B cell (primary cell): ENCODE data around the gene CA11. TPM values are rescaled to one million over a fixed set of nuclear protein-coding genes. Genes with fewer than 3 reads are reported as not detected.

Experiments
- ATAC-seq: fragments of 200-7000 bp; cut with Tn5 transposase; one replicate; pipeline ENCODE4 v1.10.0; 2021; ENCODE audit warnings: low read depth, mild to moderate bottlenecking, moderate number of reproducible peaks, moderate library complexity
- CTCF ChIA-PET: fragments of 350-600 bp; sonication (Branson Sonifier 250); formaldehyde crosslinking; loops from one replicate; lab custom pipeline; 2021; ENCODE audit warnings: antibody characterized with exemption, inconsistent platforms; lab: Charles Lee
- POLR2A ChIA-PET: fragments of 350-600 bp; sonication (Branson Sonifier 250); formaldehyde crosslinking; loops from one replicate; lab custom pipeline; 2021; ENCODE audit warnings: antibody characterized with exemption; lab: Charles Lee
- DNase-seq: peaks from one replicate; pipeline ENCODE4 v3.0.0; 2013
- H2AFZ ChIP-seq: 2 replicates; pipeline ENCODE4 v1.6.1; 2012; ENCODE audit warnings: mild to moderate bottlenecking, low read depth, low read length; ENCODE audit not compliant: insufficient read depth, poor library complexity, severe bottlenecking
- H3K27ac ChIP-seq, 2 donors: 1 replicate in 1 of 2; 2 replicates in 1 of 2; pipeline ENCODE4 v1.5.1; 2012 to 2013; ENCODE audit warnings: low read length in 2 of 2, mild to moderate bottlenecking in 2 of 2, moderate library complexity in 1 of 2
- H3K27me3 ChIP-seq, 4 experiments: fragments of 200-600 bp in 1 of 4; sonication (generic) in 1 of 4; replicated peaks in 1 of 4; 1 replicate in 2 of 4; 2 replicates in 2 of 4; pipeline versions ENCODE4 v1.6.1 to v1.7.0; 2013 to 2016; ENCODE audit warnings: low read length in 3 of 4, mild to moderate bottlenecking in 2 of 4, mixed read lengths in 1 of 4, moderate library complexity in 1 of 4; ENCODE audit not compliant: insufficient read depth in 4 of 4, control insufficient read depth in 3 of 4; ENCODE audit errors: control extremely low read depth in 1 of 4
- H3K36me3 ChIP-seq, 2 experiments: replicated peaks in 1 of 2; 1 replicate in 1 of 2; 2 replicates in 1 of 2; pipeline versions ENCODE4 v1.6.1 to v1.7.1; 2013; ENCODE audit warnings: low read length in 1 of 2; ENCODE audit not compliant: insufficient read depth in 2 of 2, control insufficient read depth in 1 of 2; ENCODE audit errors: control extremely low read depth in 1 of 2, extremely low read depth in 1 of 2
- H3K4me1 ChIP-seq, 2 donors: fragments of 200-600 bp in 1 of 2; sonication (generic) in 1 of 2; 1 replicate in 1 of 2; 2 replicates in 1 of 2; pipeline versions ENCODE4 v1.5.1 to v1.6.1; 2013 to 2017; ENCODE audit warnings: low read length in 2 of 2; ENCODE audit not compliant: control insufficient read depth in 2 of 2, insufficient read depth in 2 of 2
- H3K4me2 ChIP-seq: replicated peaks from 2 replicates; pipeline ENCODE3; 2012; ENCODE audit warnings: mild to moderate bottlenecking, low read depth, low read length; ENCODE audit not compliant: poor library complexity, severe bottlenecking
- H3K4me3 ChIP-seq, 5 experiments: fragments of 200-600 bp in 1 of 5; sonication (generic) in 1 of 5; 1 replicate in 3 of 5; 2 replicates in 2 of 5; pipeline versions ENCODE4 v1.5.1 to v1.7.0; 2011 to 2016; ENCODE audit warnings: low read length in 4 of 5, mild to moderate bottlenecking in 4 of 5, low read depth in 2 of 5, control low read depth in 1 of 5, moderate library complexity in 1 of 5; ENCODE audit not compliant: insufficient read depth in 1 of 5; ENCODE audit errors: control extremely low read depth in 1 of 5, extremely low read depth in 1 of 5
- H3K79me2 ChIP-seq: fragments of 200-600 bp; sonication (generic); one replicate; pipeline ENCODE4 v1.6.0; 2016; ENCODE audit warnings: low read length; ENCODE audit not compliant: control insufficient read depth, insufficient read depth
- H3K9ac ChIP-seq: fragments of 200-600 bp; sonication (generic); 2 replicates; pipeline ENCODE4 v1.6.1; 2017; ENCODE audit warnings: mild to moderate bottlenecking, low read length, moderate library complexity
- H3K9me3 ChIP-seq, 3 donors: one replicate each; pipeline versions ENCODE4 v1.6.1 to v1.7.1; 2013; ENCODE audit warnings: low read length in 2 of 3; ENCODE audit not compliant: control insufficient read depth in 2 of 3, insufficient read depth in 1 of 3; ENCODE audit errors: control extremely low read depth in 1 of 3
- H4K20me1 ChIP-seq: 2 replicates; pipeline ENCODE4 v1.6.0; 2012; ENCODE audit warnings: mild to moderate bottlenecking, low read length; ENCODE audit not compliant: insufficient read depth, control insufficient read depth, poor library complexity, severe bottlenecking
- H3K27ac Mint-ChIP-seq: one replicate; pipeline ENCODE4 v1.8.0; 2021; ENCODE audit warnings: mixed read lengths
- H3K27me3 Mint-ChIP-seq: one replicate; pipeline ENCODE4 v1.8.0; 2021; ENCODE audit warnings: mixed read lengths
- H3K4me1 Mint-ChIP-seq: one replicate; pipeline ENCODE4 v1.8.0; 2021; ENCODE audit warnings: mixed read lengths
- H3K4me3 Mint-ChIP-seq: one replicate; pipeline ENCODE4 v1.8.0; 2021; ENCODE audit warnings: mixed read lengths
- H3K9me3 Mint-ChIP-seq: one replicate; pipeline ENCODE4 v1.8.0; 2022; ENCODE audit warnings: mixed read lengths; ENCODE audit not compliant: insufficient read depth
- CTCF ChIP-seq: fragments of 200-600 bp; IDR thresholded peaks from one replicate; pipeline ENCODE4 v1.8.0; 2022; ENCODE audit warnings: antibody characterized with exemption, mild to moderate bottlenecking
- EZH2 ChIP-seq: IDR thresholded peaks from 2 replicates; pipeline ENCODE4 v1.6.1; 2012; ENCODE audit warnings: borderline replicate concordance, low read depth, mild to moderate bottlenecking, moderate library complexity, low read length; ENCODE audit not compliant: insufficient read depth, poor library complexity, severe bottlenecking
- WGBS: methylation state at CpG from one replicate; pipeline ENCODE4 v1.1.5; 2013; ENCODE audit warnings: missing lambda C conversion rate; ENCODE audit not compliant: insufficient coverage; 5-methylcytosine and 5-hydroxymethylcytosine counted together
- intact Hi-C: fragments of 100-400 bp; cut with micrococcal nuclease; formaldehyde crosslinking; loops from one replicate; pipeline ENCODE4 v1.10.0; 2022
- polyA plus RNA-seq: library from polyadenylated mRNA; depleted of rRNA; stranded (reverse); fragments of >200 nt; gene quantifications from 2 replicates; pipeline ENCODE4 v1.2.3, GENCODE V29; 2012
- total RNA-seq, 2 donors: library from RNA; stranded (reverse); fragments of 120-200 nt in 1 of 2; gene quantifications; 1 replicate in 1 of 2; 2 replicates in 1 of 2; pipeline versions ENCODE4 v1.2.3 to v1.2.4, GENCODE V29; 2013 to 2022

CA11 gene
- total and polyA plus RNA-seq, 2 donors (not counting 1 experiment from before 2014, with no cell fraction given): 6.5 to 27.7 TPM

GRCh38 chr19:48624067-48624594 lies 21.9 kb downstream of the CA11 start:
- DNase-seq (peak; percentile 96), ATAC-seq (peak; percentile 75)

More at GRCh38 chr19:48624067-48624594, 21.9 kb downstream of the CA11 start:
- 3% methylated on average over 36 of the region's 40 CpGs for WGBS
- Histone ChIP-seq H3K79me2 (no peaks in the 10 kb centered on the region), H3K27me3 (no peaks in the 10 kb centered on the region), H3K36me3 (peaks cover 0 to 14% of the 10 kb centered on the region in 2 experiments), H4K20me1 (peaks cover 14% of the 10 kb centered on the region), H3K4me1 (peaks cover 19 to 30% of the 10 kb centered on the region in 2 donors), H3K27ac (peak overlapping the region; percentile 30 to 63), H2AFZ (peak overlapping the region; percentile 61), H3K4me3 (peak overlapping the region in 4 of 5 experiments; percentile 29 to 60 (median 50)), H3K9me3 (no peaks in the 10 kb centered on the region), H3K4me2 (peak overlapping the region; percentile 84), H3K9ac (peak overlapping the region; percentile 54)
- intact Hi-C loops: loop anchor here (1.0 kb wide), 2 partner anchors 13 to 454 kb away; partner anchors contain the start of genes DBP, LIG1 and ZSWIM9
- Mint-ChIP-seq H3K27ac (peak overlapping the region; percentile 84), H3K27me3 (no peaks in the 10 kb centered on the region), H3K4me1 (peaks cover 38% of the 10 kb centered on the region), H3K9me3 (no peaks in the 10 kb centered on the region), H3K4me3 (peak overlapping the region; percentile 78)
- CTCF ChIA-PET: interaction anchor here (1.0 to 2.1 kb wide), 4 partner anchors 10 to 34 kb away, joined by 3 to 6 read pairs (median 4); no protein-coding TSS in a partner anchor
- TF ChIP-seq CTCF (no peak), EZH2 (no peak)
- POLR2A ChIA-PET: interaction anchor here (0.6 to 1.9 kb wide), 5 partner anchors 9 to 1305 kb away, joined by 4 to 12 read pairs (median 7); partner anchors contain the start of genes ATF5, CA11, DBP and NUP62
